Measurements from ENCODE around the gene RNF220. TPM values are rescaled to one million over a fixed set of nuclear protein-coding genes. Genes with fewer than 3 reads are reported as not detected.
"Not testable (repeated sequence)": the region's sequence is repeated elsewhere in the genome, so short reads cannot be mapped to it uniquely, and the experiment has no call there.

RNF220 gene
- total RNA-seq, 1 donor from 2014 or later: 60.0 TPM

DNA sequence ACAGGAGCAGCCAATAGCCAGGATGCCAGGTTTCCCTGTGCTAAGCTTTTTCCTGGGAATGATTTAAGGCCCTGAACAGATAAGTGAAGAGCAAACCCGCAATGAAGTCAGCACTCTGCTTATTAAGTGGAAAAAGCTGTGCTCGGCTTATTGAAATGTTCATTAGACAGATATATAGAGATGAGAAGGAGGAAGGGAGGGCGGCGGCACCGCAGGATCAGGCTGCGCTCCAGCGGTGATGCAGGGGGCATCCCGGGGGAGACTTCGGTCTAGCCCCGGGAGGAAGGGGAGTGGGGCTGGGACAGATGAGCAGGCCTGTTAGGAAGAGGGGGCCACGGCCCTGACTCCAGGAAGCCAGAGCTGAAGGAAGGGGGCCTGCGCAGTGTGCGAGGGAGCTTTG is 154.3 kb downstream of the RNF220 start:
- DNase-seq (ENCODE audit: low spot score) (no peak), ATAC-seq (no peak)
- intact Hi-C loops (cut with DNase I): no loop called here

DNA sequence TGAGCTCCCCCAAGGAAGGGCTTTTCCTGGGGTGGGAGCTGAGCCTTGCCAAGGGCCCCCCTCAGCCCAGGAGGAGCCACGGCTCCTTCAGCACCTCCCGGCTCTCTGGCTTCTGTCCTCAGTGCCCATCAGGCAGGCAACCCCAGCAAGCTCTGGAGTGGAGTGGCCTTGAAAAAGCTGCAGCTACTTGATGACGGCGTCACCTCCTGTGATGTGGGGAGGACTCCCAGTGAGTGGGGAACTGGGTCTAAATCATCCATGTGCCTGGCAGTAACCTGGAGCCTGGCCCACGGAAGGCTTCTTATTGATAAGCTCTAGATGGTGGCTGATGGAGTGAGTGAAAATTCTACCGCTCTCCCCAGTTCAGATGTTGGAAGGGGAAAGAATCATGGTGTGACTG is 154.9 kb downstream of the RNF220 start:
- ATAC-seq (no peak), DNase-seq (ENCODE audit: low spot score) (no peak)

DNA sequence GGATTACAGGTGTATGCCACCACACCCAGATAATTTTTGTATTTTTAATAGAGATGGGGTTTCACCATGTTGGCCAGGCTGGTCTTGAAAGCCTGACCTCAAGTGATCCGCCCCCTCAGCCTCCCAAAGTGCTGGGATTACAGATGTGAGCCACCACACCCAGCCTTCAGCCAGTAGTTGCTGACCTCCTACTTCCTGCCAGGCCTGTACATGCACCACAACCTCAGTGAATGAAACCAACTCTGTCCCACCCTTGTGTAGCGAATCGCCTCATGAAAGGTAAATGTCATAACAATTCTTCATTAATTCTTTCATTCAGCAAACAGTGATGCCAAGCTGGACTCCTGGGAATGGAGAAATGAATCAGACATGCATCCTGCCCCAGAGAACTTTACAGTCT is 155.6 kb downstream of the RNF220 start:
- intact Hi-C loops (cut with DNase I); DNase-seq (ENCODE audit: low spot score); ATAC-seq: not testable (repeated sequence)

More for the DNA sequence above, 154.9 kb downstream of the RNF220 start:
- intact Hi-C loops (cut with DNase I): no loop called here

GRCh38 chr1:44565259-44565750 is 160.2 kb downstream of the RNF220 start:
- no peak for ATAC-seq
- intact Hi-C loops (cut with DNase I): no loop called here
- DNase-seq (ENCODE audit: low spot score): no peak

DNA sequence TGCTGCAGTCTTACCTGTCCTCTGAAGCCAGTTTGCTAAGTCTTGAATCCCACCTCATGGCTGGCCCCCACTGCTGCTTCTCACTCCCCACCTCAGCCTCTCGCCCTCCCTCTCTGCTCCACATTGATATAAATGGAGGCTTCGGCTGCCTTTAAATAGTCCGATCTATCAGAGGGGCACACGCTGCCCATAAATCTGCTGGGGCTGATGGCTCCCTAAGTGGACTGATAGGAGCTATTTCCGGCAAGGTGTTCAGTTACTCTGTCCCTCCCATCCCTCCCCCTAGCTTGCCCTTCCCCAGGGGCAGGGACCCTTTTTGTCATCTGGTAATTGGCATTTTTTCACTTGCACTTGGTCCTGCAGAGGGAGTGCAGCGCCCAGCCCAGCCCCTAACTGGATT is 160.8 kb downstream of the RNF220 start:
- no peak for ATAC-seq
- intact Hi-C loops (cut with DNase I): no loop called here
- DNase-seq (ENCODE audit: low spot score): no peak

GRCh38 chr1:44566281-44567046 is 161.4 kb downstream of the RNF220 start:
- no peak for DNase-seq (ENCODE audit: low spot score)
- intact Hi-C loops (cut with DNase I): no loop called here
- ATAC-seq: no peak

- ATAC-seq (no peak), DNase-seq (ENCODE audit: low spot score) (no peak)
- intact Hi-C loops (cut with DNase I): no loop called here
Measured at GRCh38 chr1:44568128-44568900, 163.3 kb downstream of the RNF220 start.

GRCh38 chr1:44569491-44569890 is 164.4 kb downstream of the RNF220 start:
- ATAC-seq (no peak), DNase-seq (ENCODE audit: low spot score) (no peak)
- intact Hi-C loops (cut with DNase I): no loop called here

GRCh38 chr1:44571712-44572571 is 166.9 kb downstream of the RNF220 start:
- intact Hi-C loops (cut with DNase I): loop anchor here (2.0 kb wide), 1 partner anchor 73 kb away; no protein-coding TSS in a partner anchor
- DNase-seq (ENCODE audit: low spot score) (no peak), ATAC-seq (no peak)

- ATAC-seq (no peak), DNase-seq (ENCODE audit: low spot score) (no peak)
- intact Hi-C loops (cut with DNase I): no loop called here
Measured at GRCh38 chr1:44572572-44572879, 167.5 kb downstream of the RNF220 start.

DNA sequence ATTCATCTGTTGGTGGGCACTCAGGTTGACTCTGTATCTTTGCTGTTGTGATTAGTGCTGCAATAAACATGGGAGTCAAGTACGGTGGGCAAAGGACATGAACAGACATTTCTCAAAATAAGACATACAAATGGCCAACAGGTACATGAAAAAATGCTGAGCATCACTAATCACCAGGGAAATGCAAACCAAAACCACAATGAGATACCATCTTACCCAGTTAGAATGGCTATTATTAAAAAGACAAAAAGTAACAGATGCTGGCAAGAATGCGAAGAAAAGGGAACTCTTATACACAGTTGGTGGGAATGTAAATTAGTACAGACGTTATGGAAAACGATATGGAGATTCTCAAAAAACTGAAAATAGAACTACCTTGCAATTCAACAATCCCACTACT is 170.3 kb downstream of the RNF220 start:
- ATAC-seq: no peak
- intact Hi-C loops (cut with DNase I): no loop called here
- DNase-seq (ENCODE audit: low spot score): no peak

GRCh38 chr1:44576456-44577150 is 171.5 kb downstream of the RNF220 start:
- intact Hi-C loops (cut with DNase I): no loop called here
- DNase-seq (ENCODE audit: low spot score): no peak
- ATAC-seq: no peak

DNA sequence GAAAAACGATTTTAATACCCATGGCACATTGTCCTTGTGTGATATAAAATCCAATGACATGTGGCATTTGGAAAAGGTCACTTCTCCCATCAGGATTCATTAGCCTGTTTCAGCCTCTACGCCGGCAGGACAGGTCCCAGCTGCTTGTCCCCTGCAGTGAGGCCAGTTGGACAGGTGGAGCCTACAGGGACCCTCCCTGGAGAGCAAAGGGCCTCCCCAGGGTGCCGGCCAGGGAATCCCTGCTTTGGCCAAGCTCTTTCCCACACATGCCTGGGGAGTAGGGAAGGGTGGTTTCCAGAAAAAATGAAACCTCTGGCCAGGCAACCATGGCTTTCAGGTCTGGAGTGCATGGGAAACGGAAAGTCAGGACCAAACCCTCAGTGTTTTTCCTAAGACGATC is 176.2 kb downstream of the RNF220 start:
- intact Hi-C loops (cut with DNase I): no loop called here
- no peak for ATAC-seq
- no peak for DNase-seq (ENCODE audit: low spot score)

DNA sequence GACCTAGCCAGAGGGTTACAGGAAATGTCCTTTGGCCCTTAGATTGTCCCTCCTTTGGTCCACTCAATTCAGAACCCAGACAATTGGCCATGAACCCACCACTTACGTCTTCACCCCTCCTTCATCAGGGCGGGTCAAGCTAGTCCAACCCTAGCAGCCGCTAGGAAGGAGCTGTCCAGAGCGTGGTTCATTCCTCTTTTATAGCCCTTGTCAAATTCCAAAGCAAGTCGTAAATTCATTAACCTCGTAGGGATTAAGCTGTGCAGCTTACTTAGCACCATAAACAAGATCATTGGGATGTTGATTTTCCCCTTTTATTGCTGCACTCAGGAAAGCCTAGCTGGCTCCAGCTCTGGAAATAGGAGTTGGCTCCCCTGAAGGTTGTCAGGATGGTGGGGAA is 179.1 kb downstream of the RNF220 start:
- intact Hi-C loops (cut with DNase I): no loop called here
- ATAC-seq (no peak), DNase-seq (ENCODE audit: low spot score) (no peak)

DNA sequence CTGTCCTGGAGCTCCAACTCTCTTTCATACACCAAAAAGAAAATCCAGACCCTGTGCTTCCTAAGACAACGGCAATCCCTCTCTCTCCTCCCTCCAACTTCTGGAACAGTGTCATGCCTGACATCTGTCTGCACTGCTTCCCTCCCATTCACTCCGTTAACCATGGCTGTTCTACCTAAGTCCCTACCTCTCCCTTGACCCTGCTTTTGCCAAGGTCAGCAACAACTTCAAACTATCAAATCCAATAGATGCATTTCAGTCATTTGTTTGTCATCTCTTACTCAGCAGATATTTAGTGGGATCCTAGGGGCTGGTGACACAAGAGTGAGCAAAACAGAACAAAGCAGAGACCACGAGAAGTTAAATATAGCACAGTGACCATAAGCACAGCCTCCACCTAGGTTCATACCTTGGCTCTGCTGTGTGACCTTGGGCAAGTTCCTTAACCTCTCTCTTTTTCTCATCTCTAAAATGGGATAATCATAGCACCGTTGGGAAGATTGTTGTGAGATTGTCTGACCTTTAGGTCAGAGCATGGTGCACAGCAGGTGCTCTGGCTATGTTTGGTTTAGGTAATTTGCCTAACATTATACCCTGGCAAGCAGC is 180.4 kb downstream of the RNF220 start:
- intact Hi-C loops (cut with DNase I): no loop called here
- DNase-seq (ENCODE audit: low spot score): no peak

DNA sequence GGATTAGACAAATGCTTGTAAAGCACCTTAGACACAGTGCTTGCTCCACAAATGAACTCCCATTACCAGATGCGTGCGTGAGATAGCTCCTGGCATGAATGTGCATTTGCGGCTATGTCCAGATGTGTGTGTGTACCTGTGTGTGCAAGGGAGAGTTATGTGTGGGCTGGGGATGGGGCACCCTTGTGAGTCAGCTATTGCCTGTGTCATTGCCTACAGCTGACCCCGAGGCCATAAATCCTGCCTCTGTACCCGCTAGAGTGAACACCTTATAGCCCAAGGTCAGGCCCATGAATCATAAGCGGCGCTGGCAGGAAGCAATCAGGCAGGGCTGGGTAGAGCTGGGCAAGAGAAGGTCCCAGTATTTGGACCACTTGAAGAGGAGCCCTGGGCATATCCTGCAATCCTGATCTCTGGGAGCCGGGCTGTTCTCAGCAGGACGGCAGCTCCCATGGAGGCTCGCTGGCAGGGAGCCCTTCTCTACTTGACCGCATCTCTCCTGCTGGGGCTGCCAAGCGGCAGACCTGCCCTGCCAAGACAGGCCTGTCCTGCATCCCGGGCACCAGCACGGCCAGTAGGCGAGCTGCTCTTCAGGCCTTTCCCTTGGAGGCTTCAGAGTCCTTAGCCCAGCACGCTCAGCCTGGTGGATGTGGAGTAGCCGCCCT is 182.9 kb downstream of the RNF220 start:
- DNase-seq (ENCODE audit: low spot score) (no peak), ATAC-seq (no peak)
- intact Hi-C loops (cut with DNase I): no loop called here

More for the DNA sequence above, 180.4 kb downstream of the RNF220 start:
- no peak for ATAC-seq

DNA sequence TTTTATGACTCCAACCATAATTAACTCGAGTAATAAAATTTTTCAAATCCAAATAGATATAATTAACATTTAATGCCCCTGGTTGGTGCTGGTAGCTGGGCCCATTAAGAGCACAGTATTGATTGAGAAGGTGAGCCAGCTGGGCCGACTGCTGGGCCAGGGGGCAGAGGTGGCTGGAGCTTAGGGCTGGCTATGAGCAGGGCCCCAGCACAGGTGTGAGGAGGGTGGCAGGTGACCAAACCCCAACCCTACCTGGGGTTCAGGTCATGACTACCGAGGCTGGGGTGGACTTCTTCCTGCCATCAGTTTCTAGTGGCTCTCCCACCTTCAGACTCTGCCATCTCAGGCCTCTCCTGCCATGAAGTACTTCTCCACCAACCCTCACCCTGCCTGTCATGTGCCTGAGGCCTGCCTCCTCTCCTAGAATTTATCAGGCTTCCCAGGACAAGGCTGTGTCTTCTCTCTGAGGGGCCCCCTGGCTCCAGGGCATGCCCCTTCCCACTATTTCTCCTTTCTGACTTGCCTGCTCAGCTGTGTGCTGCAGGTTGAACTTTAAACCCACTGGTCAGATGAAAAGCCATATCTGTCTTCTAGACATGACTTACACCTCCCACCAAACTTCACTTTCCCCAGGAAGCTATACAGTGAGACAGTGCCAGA is 183.6 kb downstream of the RNF220 start:
- intact Hi-C loops (cut with DNase I): no loop called here
- DNase-seq (ENCODE audit: low spot score) (no peak), ATAC-seq (no peak)
